IPS DF 6.9 (cell line): Measurements from ENCODE around the gene CDCA7L.
A peak's percentile ranks its signal among the peaks of the same experiment; 100 is the strongest.

ENCODE experiments used
- DNase-seq: peaks from one replicate; pipeline ENCODE4 v3.0.0-alpha.2; 2013; ENCODE audit warnings: low read depth, low spot score
- H3K27ac ChIP-seq: one replicate; pipeline ENCODE4 v1.5.1; 2013; ENCODE audit warnings: low read length, control low read depth
- H3K27me3 ChIP-seq: 2 replicates; pipeline ENCODE4 v1.6.1; 2013; ENCODE audit warnings: mild to moderate bottlenecking, low read length; ENCODE audit not compliant: control insufficient read depth, insufficient read depth
- H3K36me3 ChIP-seq: 2 replicates; pipeline ENCODE4 v1.6.1; 2013; ENCODE audit warnings: low read length; ENCODE audit not compliant: control insufficient read depth, insufficient read depth
- H3K4me1 ChIP-seq: 2 replicates; pipeline ENCODE4 v1.6.1; 2013; ENCODE audit warnings: low read length; ENCODE audit not compliant: control insufficient read depth, insufficient read depth
- H3K4me3 ChIP-seq: 2 replicates; pipeline ENCODE4 v1.5.1; 2013; ENCODE audit warnings: mild to moderate bottlenecking, low read length
- H3K9me3 ChIP-seq: 2 replicates; pipeline ENCODE4 v1.6.1; 2013; ENCODE audit warnings: low read length, inconsistent platforms; ENCODE audit not compliant: control insufficient read depth, insufficient read depth
- WGBS: extraction: QIAGEN DNeasy Blood & Tissue Kit; methylation state at CpG from one replicate; pipeline ENCODE4 v1.1.7; 2013; ENCODE audit warnings: mixed read lengths, missing lambda C conversion rate; ENCODE audit not compliant: insufficient read length, insufficient coverage; 5-methylcytosine and 5-hydroxymethylcytosine counted together

Gene CDCA7L

DNA sequence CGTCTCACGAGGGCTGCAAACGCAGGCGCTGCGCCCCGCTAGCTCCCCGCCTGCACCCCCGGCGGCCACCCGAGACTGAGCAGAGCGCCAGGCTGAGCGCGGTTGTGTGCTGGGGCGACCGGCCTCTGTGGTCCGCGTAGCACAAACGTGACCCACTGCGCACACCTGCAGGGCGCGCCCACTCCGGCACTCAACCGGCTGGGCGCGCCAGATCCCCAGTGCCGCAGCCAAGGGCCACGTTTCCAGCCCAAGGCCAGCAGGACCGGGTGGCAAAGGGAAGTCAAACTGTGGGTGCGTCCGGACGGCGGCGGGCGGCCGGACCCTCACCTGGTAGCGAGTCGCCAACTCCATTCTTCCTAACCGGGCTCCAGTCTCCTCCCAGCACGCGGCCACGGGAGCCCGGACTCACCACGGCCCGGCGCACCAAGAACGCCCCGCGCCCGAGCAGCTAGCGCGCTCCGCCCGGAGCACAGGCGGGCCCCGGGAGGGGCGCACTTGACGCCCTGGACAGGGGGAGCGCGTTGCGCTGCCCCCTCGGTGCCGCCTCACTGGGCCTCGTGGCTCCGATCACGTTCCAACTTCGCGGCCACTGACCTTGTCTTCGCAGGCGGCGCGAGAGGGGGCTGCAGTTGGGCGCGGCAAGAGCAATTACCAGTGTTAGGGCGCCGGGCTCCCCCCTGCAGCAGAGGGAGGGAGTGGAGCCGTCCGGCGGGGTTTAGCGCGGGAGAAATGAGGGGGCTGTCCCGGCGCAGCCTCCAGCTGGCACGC, at the start of gene CDCA7L:
CDCA7L (minus strand) TSS at position 446 of the 768 bp plus-strand sequence; CDS start at position 351, 95 bp downstream.
- Histone ChIP-seq H3K9me3 (no peaks in the 10 kb centered on the region), H3K36me3 (no peaks in the 10 kb centered on the region), H3K27me3 (no peaks in the 10 kb centered on the region), H3K4me1 (no peaks in the 10 kb centered on the region; the same call in 1 of the 2 replicates), H3K4me3 (peak within 1 kb of the TSS; percentile 65), H3K27ac (no peak within 1 kb of the TSS)
- DNase-seq = peak; percentile 45
- WGBS = no CpG with 5 or more reads among the region's 83 CpGs

DNA sequence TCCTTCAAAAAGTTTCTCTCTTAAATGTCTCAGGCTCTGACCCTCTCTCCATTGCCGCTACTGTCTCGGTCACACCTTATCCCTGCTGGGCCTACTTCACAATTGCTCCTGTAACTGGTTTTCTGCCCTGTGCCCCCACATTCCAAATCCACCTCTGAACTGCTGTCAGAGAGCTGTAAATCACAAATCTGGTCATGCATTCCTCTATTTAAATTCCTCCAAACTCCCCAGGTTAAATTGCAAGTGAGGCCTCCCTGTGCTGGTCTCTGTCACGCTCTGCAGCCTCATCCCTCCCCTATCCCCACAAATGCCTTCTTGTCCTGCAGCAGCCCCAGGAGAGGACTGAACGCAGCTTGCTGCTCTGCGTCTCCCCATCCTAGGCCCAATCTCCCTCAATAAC, 40.4 kb upstream of the CDCA7L start:
- Histone ChIP-seq H3K4me3 (no peak overlapping the region), H3K9me3 (no peaks in the 10 kb centered on the region), H3K36me3 (no peaks in the 10 kb centered on the region), H3K4me1 (no peaks in the 10 kb centered on the region), H3K27ac (no peak overlapping the region), H3K27me3 (no peaks in the 10 kb centered on the region)
- DNase-seq = no peak
- no CpG with 5 or more reads among the region's 5 CpGs for WGBS

DNA sequence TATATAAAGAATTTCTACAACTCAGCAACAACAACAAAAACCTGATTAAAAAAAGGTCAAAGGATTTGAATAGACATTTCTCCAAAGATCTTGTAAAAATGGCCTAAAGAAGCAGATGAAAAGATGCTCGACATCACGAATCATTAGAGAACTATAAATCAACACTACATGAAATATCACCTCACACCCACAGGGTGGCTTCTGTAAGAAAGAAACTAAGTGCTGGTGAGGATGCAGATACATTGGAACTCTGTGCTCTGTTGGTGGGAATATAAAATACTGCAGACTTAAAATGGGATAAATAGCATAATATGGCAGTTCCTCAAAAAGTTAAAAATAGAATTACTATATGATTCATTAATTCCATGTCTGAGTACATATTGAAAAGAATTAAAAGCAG, 38.3 kb upstream of the CDCA7L start:
- H3K27ac ChIP-seq = no peak overlapping the region
- no peaks in the 10 kb centered on the region for H3K36me3 ChIP-seq
- H3K4me1 ChIP-seq = no peaks in the 10 kb centered on the region
- no peaks in the 10 kb centered on the region for H3K9me3 ChIP-seq
- no CpG with 5 or more reads among the region's 2 CpGs for WGBS
- H3K27me3 ChIP-seq = no peaks in the 10 kb centered on the region
- no peak overlapping the region for H3K4me3 ChIP-seq
- DNase-seq = no peak

DNA sequence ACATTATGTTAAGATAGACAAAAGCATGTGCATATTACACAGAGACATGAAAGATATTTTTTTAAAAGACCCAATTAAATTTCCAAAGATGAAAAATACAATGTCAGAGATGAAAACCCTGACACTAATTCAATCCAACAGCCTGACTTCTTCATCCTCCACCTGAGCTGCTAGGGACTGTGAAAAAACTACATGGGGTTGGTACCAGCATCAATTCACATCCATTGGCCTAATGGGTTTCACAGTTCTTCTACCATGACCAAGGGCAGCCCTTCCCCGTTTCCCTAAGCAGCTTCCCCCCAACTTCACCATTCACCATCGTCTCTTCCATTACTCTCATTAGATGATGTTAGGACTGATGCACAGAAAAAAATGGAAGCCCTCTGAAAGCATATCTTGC, 37.4 kb upstream of the CDCA7L start:
- no peaks in the 10 kb centered on the region for H3K36me3 ChIP-seq
- H3K9me3 ChIP-seq = no peaks in the 10 kb centered on the region
- H3K4me1 ChIP-seq = no peaks in the 10 kb centered on the region
- WGBS = no CpG with 5 or more reads among the region's 2 CpGs
- no peak overlapping the region for H3K4me3 ChIP-seq
- H3K27me3 ChIP-seq = no peaks in the 10 kb centered on the region
- no peak overlapping the region for H3K27ac ChIP-seq
- no peak for DNase-seq

- no peak overlapping the region for H3K27ac ChIP-seq
- no peaks in the 10 kb centered on the region for H3K27me3 ChIP-seq
- no CpG with 5 or more reads among the region's 2 CpGs for WGBS
- no peaks in the 10 kb centered on the region for H3K36me3 ChIP-seq
- H3K9me3 ChIP-seq = no peaks in the 10 kb centered on the region
- no peak overlapping the region for H3K4me3 ChIP-seq
- H3K4me1 ChIP-seq = no peaks in the 10 kb centered on the region
- no peak for DNase-seq
Observed at GRCh38 chr7:21981524-21981923, 35.8 kb upstream of the CDCA7L start.

- Histone ChIP-seq H3K4me3 (no peak overlapping the region), H3K27me3 (no peaks in the 10 kb centered on the region), H3K36me3 (no peaks in the 10 kb centered on the region), H3K27ac (no peak overlapping the region), H3K9me3 (no peaks in the 10 kb centered on the region), H3K4me1 (no peaks in the 10 kb centered on the region)
- no peak for DNase-seq
- no CpG with 5 or more reads among the region's 5 CpGs for WGBS
Observed at GRCh38 chr7:21980926-21981500, 35.3 kb upstream of the CDCA7L start.

- H3K27me3 ChIP-seq = no peaks in the 10 kb centered on the region
- H3K36me3 ChIP-seq = no peaks in the 10 kb centered on the region
- WGBS = no CpG with 5 or more reads among the region's 5 CpGs
- H3K9me3 ChIP-seq = no peaks in the 10 kb centered on the region
- H3K4me3 ChIP-seq = no peak overlapping the region
- peaks cover 5% of the 10 kb centered on the region; the same call in 1 of the 2 replicates for H3K4me1 ChIP-seq
- no peak for DNase-seq
- H3K27ac ChIP-seq = no peak overlapping the region
Observed at GRCh38 chr7:21972397-21972784, 26.7 kb upstream of the CDCA7L start.

- Histone ChIP-seq H3K27me3 (no peaks in the 10 kb centered on the region), H3K9me3 (no peaks in the 10 kb centered on the region), H3K4me3 (no peak overlapping the region), H3K4me1 (peaks cover 5% of the 10 kb centered on the region; the same call in 1 of the 2 replicates), H3K36me3 (no peaks in the 10 kb centered on the region), H3K27ac (no peak overlapping the region)
- whole genome bisulfite sequencing = no CpG with 5 or more reads among the region's 6 CpGs
- DNase-seq = no peak
Observed at GRCh38 chr7:21971780-21972396, 26.2 kb upstream of the CDCA7L start.

DNA sequence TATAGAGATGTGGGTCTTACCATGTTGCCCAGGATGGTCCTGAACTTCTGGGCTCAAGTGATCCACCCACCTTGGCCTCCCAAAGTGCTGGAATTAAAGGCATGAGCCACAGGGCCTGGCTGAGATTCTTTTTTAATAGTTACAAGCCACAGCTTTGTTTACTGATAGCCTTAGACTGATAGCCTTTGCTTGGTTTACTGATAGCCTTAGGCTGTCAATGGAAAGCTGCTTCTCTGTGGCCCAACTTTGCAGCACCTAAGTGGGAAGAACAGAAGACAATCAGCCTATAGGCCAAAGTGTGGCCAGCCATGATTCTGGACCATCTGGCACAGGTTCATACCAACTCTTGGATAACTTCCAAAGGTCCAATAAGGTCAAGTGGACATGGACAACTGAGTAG, 24.1 kb upstream of the CDCA7L start:
- DNase-seq = no peak
- no peaks in the 10 kb centered on the region for H3K9me3 ChIP-seq
- peaks cover 5% of the 10 kb centered on the region; the same call in 1 of the 2 replicates for H3K4me1 ChIP-seq
- no peak overlapping the region for H3K27ac ChIP-seq
- H3K36me3 ChIP-seq = no peaks in the 10 kb centered on the region
- H3K27me3 ChIP-seq = no peaks in the 10 kb centered on the region
- no peak overlapping the region for H3K4me3 ChIP-seq

DNA sequence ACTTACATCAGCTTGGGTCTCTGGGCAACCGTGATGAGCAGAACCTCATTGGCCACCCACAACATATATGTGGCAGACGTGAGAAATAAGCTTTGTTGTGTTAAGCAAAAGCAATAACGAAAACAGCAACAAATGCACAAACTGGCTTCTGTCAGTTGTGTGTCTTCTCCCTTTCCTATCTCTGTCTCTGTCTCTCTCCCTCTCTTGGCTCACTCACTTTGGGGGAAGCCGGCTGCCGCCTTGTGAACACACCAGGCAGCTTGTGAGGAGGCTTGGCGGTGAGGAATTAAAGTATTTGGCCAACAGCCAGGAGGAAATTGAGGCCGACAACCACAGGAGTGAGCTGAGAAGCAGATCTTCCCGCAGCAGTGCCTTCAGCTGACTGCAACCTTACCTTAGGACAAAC, 21.9 kb upstream of the CDCA7L start:
- H3K4me1 ChIP-seq = peaks cover 5% of the 10 kb centered on the region; the same call in 1 of the 2 replicates
- no peaks in the 10 kb centered on the region for H3K36me3 ChIP-seq
- DNase-seq = no peak
- H3K27me3 ChIP-seq = no peaks in the 10 kb centered on the region
- H3K4me3 ChIP-seq = no peak overlapping the region
- H3K9me3 ChIP-seq = no peaks in the 10 kb centered on the region
- WGBS = no CpG with 5 or more reads among the region's 8 CpGs
- no peak overlapping the region for H3K27ac ChIP-seq
